ENCODE results near the gene RELN.

The RELN gene

DNA sequence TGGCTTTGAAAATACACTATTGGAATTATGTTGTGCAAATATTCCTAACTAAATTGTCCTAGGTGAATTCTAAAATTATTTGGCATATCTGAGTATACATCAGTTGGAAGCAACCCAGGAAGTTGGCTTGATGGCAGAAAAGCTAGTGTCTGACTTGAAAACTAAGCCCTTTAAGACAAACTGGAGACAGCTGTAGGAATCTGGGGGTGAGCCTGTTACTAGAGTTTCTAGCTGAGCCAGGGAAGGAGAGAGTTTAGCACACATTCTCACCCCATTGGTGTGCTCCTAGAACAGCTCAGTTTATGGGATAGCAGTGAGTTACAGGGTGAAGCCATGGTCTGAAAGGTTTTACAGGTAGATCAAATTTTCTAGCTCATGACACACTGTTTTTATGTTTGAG, 333.2 kb downstream of the RELN start:
- no peak for DNase-seq (ENCODE audit: low spot score)
- Histone ChIP-seq H3K4me3 (no peak overlapping the region), H3K27ac (no peak overlapping the region)
- TF ChIP-seq, protein P1, sequence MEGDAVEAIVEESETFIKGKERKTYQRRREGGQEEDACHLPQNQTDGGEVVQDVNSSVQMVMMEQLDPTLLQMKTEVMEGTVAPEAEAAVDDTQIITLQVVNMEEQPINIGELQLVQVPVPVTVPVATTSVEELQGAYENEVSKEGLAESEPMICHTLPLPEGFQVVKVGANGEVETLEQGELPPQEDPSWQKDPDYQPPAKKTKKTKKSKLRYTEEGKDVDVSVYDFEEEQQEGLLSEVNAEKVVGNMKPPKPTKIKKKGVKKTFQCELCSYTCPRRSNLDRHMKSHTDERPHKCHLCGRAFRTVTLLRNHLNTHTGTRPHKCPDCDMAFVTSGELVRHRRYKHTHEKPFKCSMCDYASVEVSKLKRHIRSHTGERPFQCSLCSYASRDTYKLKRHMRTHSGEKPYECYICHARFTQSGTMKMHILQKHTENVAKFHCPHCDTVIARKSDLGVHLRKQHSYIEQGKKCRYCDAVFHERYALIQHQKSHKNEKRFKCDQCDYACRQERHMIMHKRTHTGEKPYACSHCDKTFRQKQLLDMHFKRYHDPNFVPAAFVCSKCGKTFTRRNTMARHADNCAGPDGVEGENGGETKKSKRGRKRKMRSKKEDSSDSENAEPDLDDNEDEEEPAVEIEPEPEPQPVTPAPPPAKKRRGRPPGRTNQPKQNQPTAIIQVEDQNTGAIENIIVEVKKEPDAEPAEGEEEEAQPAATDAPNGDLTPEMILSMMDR (IDR thresholded peaks at IDR 0.05): no peak

GRCh38 chr7:103651593-103652377, 337.7 kb downstream of the RELN start:
- no peak for DNase-seq (ENCODE audit: low spot score)
- H3K4me3 ChIP-seq: no peak overlapping the region
- no peak overlapping the region for H3K27ac ChIP-seq
- TF ChIP-seq, protein P1 (IDR thresholded peaks at IDR 0.05): no peak

- no peak for DNase-seq (ENCODE audit: low spot score)
- TF ChIP-seq, protein P1 (IDR thresholded peaks at IDR 0.05): no peak
- no peak overlapping the region for H3K4me3 ChIP-seq
Measured at GRCh38 chr7:103649052-103649451, 340.4 kb downstream of the RELN start.

DNA sequence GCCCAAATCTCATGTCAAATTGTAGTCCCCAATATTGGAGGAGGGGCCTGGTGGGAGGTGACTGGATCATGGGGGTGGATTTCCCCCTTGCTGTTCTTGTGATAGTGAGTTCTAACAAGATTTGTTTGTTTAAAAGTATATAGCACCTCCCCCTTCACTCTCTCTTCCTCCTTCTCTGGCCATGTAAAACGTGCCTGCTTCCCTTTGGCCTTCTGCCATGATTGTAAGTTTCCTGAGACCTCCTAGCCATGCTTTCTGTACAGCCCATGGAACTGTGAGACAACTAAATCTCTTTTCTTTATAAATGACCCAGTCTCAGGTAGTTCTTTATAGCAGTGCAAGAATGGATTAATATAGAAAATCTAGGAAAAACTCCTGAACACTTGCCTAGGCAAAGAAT, 341.3 kb downstream of the RELN start:
- DNase-seq (ENCODE audit: low spot score): no peak
- H3K4me3 ChIP-seq: no peak overlapping the region
- TF ChIP-seq, protein P1 (IDR thresholded peaks at IDR 0.05): no peak
- H3K27ac ChIP-seq: no peak overlapping the region

More at GRCh38 chr7:103649052-103649451, 340.4 kb downstream of the RELN start:
- H3K27ac ChIP-seq: no peak overlapping the region

- no peak overlapping the region for H3K27ac ChIP-seq
- TF ChIP-seq, protein P1 (IDR thresholded peaks at IDR 0.05): no peak
- no peak overlapping the region for H3K4me3 ChIP-seq
- DNase-seq (ENCODE audit: low spot score): no peak
Measured at GRCh38 chr7:103644319-103644718, 345.1 kb downstream of the RELN start.

DNA sequence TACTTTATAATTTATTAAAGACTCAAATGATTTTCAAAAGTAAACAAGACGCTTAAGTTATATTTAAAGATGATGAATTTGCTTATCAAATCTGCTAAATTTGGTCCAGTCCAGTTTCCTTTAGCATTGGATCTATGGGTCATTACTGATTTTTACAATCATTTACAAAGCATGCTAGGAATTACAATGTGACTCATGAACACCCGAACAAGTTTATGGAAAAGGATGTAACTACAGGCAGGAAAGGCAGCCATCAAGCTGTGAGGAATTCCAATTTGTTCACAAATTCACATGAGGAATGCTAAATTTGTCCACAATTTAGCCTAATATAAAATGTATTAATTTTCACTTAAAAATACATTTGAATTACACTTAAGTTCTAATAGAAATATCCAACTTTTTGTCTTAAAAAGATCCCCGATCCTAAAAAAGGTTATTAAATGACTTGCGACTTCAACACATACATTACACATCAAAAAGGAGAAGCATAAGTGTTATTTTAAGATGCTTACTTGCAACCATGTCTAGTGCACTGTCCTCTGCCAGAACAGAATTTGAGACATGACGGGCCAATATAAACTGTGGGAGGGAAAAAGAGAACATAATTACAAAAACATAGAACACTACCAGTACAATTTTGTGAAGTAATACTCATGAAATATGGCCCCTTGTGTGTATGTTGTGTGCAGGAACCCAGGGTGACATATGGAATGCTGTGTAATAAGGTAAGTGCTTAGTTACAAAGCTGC, 349.3 kb downstream of the RELN start:
- TF ChIP-seq, protein P1 (IDR thresholded peaks at IDR 0.05): no peak

More for the DNA sequence above, 349.3 kb downstream of the RELN start:
- no peak for DNase-seq (ENCODE audit: low spot score)
- no peak overlapping the region for H3K4me3 ChIP-seq
- H3K27ac ChIP-seq: no peak overlapping the region
